HG02973 (cell line): Measurements from ENCODE around the gene DES.
A peak's percentile ranks its signal among the peaks of the same experiment; 100 is the strongest.
"Not testable (repeated sequence)": the region's sequence is repeated elsewhere in the genome, so short reads cannot be mapped to it uniquely, and the experiment has no call there.

ENCODE experiments used
- ATAC-seq: cut with Tn5 transposase; IDR thresholded peaks from one replicate; pipeline ENCODE4 v1.9.1; 2021; ENCODE audit warnings: moderate library complexity; ENCODE audit not compliant: unreplicated experiment

DES gene

GRCh38 chr2:219399716-219400478 is 18.3 kb upstream of the DES start:
- ATAC-seq = no peak

GRCh38 chr2:219400562-219400961 is 17.6 kb upstream of the DES start:
- no peak for ATAC-seq

DNA sequence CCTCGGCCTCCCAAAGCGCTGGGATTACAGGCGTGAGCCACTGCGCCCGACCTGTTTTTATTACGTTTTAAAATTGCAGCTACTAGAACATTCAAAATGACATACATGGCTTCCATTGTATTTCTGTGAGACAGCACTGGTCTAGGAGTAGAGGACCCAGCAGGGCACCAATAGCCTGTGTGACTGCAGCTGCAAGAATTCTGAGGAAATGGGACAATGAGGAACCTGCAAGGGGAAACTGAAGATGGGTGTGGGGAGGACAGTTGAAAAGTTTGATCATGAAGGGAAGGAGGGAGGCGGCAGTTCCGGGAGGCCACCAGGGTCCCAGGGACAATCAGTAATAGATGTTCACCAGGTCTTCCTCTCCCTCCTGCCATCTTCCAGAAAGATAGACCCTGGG is 16.6 kb upstream of the DES start:
- ATAC-seq = no peak

DNA sequence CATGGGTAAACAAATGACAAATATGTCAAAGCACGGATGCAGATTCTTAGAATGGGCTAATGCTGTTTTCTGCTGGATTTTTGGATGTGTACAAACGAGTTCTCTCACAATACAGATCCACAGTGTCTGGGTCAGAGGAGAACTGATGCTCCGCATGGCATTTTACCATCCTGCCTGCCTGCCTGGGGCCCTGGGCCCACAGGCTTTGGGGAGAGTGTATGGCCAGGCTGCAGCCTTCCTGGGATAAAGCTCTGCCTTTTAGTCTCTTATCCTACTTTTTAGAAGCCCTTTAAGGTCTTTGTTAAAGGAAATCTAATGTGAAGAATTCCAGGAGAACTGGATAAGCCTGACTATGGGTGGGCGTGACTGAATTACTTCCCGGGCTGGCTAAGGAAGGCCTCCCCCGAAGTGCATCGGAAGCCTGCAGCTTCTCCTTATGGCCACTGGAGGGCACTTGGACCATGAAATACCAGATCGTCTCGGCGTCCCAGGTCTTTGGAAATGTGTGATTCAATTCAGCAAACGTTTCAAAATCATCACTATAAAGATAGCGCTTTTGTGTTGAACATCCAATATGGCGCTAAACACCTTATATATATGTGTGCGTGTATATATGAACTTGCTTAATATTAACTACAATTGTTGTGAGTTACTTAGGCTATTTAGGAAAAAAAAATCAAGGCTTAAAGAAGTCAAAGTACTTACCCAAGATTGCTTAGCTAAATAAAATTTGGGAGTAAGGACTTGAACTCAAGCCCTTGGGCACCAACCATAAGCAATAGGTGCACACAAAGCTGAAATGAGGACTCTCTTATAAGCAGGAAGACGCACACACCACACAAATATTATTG is 15.3 kb upstream of the DES start:
- ATAC-seq = peak; percentile 86

- no peak for ATAC-seq
Measured at GRCh38 chr2:219403861-219404260, 14.3 kb upstream of the DES start.

GRCh38 chr2:219404291-219404910 is 13.8 kb upstream of the DES start:
- no peak for ATAC-seq

DNA sequence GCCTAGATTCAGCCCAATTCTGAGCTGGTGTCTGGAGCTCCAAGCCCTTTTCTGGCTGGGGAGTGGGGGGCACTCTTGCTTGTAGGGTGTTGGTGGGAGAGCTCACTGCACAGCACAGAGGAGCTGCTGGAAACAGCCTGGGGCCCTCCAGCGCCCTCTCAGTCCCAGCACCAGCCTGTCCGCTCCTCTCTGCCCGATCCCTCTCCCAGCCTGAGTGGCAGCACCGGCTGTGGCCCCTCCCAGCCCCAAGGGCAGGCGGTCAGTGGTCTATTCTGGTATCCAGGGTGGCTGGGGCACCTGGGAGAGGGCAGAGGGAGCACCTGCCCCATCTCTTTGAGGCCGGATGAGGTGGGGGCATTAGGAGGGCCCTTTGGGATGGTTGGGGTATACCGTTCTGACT is 13.2 kb upstream of the DES start:
- no peak for ATAC-seq

DNA sequence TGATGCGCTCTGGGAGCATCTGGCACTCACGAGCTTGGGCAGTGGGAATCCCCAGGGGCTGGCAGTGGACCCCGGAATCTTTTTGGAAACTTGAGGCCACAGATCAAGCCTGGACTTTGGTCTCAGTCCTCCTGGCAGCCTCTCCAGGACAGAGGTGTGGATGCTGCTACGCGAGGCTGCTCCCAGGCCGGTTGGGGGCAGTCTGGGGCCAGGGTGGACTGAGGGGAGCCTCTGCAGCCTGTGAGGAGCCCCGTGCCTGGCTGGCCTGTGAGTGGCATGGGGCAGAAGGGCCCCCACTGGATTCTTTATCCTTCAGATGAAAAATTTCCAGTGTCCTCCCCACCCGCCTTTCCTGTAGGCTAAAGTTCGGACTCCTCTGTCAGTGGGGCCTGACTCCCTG is 12.7 kb upstream of the DES start:
- ATAC-seq = no peak

- no peak for ATAC-seq
Measured at GRCh38 chr2:219405958-219406860, 12.0 kb upstream of the DES start.

- no peak for ATAC-seq
Measured at GRCh38 chr2:219406861-219407230, 11.3 kb upstream of the DES start.

GRCh38 chr2:219407343-219407742 is 10.8 kb upstream of the DES start:
- ATAC-seq = not testable (repeated sequence)

- ATAC-seq = no peak
Measured at GRCh38 chr2:219408204-219408603, 10.0 kb upstream of the DES start.

DNA sequence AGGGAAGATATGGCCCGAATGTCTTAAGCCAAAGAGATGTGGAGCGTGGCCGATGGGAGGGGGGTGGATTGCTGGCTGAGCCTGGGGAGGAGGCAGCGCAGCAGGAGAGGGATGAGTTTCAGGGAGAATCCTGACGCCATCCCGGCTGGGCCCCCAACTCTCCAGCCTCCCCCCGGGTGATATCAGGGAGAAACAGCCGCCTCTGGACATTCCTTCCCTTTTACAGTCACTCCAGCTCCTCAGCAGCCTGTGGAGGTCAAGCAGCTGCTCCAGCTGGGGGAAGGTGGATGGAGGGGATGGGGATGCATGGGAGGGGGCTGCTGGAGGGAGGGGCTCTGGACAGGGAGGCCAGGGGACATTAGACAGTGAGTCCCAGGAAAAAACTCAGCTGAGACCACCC is 9.5 kb upstream of the DES start:
- ATAC-seq = no peak

DNA sequence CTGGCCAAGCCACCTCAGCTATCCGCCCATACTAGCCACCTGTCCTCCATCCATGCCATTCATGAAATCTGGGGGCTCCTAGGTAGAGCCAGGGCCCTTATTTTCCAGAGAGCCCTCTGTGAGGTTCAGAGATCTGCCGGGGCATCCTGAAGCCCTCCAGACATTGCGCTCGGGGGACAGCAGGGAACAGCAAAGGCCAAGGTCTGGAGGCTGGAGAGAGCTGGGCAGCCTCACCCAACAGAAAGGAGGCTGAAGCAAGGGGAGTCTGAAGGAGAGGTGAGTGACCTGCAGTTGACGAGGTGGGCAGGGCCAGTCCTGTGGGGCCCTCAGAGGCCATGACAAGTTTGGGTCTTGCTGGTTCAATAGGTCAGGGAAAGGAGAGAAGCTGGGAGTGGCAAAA is 8.6 kb upstream of the DES start:
- ATAC-seq = no peak

DNA sequence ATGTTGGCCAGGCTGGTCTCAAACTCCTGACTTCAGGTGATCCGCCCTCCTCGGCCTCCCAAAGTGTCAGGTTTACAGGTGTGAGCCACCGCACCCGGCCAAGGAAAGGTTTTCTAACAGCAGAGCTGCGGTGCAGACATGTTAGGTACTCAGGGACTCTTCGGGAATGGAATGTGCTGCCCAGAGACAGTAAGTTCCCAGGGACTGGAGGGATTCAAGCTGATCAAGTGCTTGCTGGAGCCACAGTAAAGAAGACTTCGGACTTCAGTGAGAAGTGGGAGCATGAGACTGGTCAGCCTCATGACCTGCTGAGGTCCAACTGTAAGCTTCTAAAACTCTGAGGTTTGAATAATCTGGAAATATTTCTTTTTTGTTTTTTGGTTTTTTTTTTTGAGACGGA is 7.8 kb upstream of the DES start:
- no peak for ATAC-seq

DNA sequence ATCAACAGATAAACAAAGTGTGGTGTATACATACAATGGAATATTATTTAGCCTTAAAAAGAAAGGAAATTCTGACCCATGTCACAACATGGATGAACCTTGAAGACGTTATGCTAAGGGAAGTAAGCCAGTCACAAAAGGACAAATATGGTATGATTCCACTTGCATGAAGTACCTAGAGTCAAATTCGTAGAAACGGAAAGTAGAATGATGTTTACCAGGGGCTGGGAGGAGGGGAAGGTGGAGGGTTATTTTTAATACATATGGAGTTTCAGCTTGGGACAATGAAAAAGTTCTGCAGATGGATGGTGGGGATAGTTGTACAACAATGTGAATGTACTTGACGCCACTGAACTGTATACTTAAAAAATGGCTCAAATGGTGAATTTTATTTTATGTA is 3.3 kb upstream of the DES start:
- ATAC-seq = no peak

- ATAC-seq = no peak
Measured at GRCh38 chr2:219415580-219416234, 2.5 kb upstream of the DES start.

DNA sequence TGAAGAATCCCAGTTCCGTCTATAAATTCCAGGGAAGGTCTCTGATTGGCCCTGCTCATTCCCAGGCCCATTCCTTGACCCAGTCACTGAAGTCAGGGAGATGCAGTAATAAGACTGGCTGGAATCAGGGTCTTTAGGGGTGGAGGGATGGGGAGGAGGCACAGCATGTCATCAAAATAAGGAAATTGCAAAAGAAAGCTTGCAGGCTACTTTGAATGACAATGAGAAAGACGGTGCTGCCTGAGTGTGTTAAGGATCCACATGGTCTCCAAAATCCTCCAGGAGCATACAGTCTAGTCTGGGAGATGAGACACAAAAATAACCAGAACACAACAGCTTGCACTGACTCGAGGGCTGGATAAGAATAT is 2.0 kb upstream of the DES start:
- ATAC-seq = no peak

DNA sequence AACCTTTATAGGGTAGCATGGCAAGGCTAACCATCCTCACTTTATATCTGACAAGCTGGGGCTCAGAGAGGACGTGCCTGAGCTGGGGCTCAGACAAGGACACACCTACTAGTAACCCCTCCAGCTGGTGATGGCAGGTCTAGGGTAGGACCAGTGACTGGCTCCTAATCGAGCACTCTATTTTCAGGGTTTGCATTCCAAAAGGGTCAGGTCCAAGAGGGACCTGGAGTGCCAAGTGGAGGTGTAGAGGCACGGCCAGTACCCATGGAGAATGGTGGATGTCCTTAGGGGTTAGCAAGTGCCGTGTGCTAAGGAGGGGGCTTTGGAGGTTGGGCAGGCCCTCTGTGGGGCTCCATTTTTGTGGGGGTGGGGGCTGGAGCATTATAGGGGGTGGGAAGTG is 1.2 kb upstream of the DES start:
- no peak for ATAC-seq

GRCh38 chr2:219417374-219417773 is 803 bp upstream of the DES start:
- ATAC-seq = no peak

GRCh38 chr2:219419012-219419324 is 791 bp downstream of the DES start:
- ATAC-seq = no peak
